OCI-LY7 (cell line): ENCODE results near the gene EXOC6B. TPM values are rescaled to one million over a fixed set of nuclear protein-coding genes. Genes with fewer than 3 reads are reported as not detected.

Experiments used
- BruUV-seq: library from RNA; stranded (reverse); fragments of 400-500 nt; replicated peaks from 2 replicates; lab custom pipeline; 2021; lab: Mats Ljungman, UMichigan
- CTCF ChIA-PET: fragments of 300-600 bp; sonication (Branson Sonifier 250); formaldehyde crosslinking; loops from one replicate; lab custom pipeline; 2022; ENCODE audit warnings: antibody characterized with exemption; ENCODE audit not compliant: unreplicated experiment; lab: Charles Lee
- POLR2A ChIA-PET: fragments of 300-600 bp; sonication (Branson Sonifier 250); formaldehyde crosslinking; loops from one replicate; lab custom pipeline; 2022; ENCODE audit warnings: antibody characterized with exemption; lab: Charles Lee
- DNase-seq: peaks from one replicate; pipeline ENCODE4 v3.0.0-alpha.2; 2015; ENCODE audit warnings: low spot score
- H2AFZ ChIP-seq: fragments of 200-600 bp; sonication (generic), shearing (Covaris generic); 2 replicates; pipeline ENCODE4 v1.6.1; 2014; ENCODE audit warnings: mild to moderate bottlenecking, antibody characterized with exemption, low read length, moderate library complexity
- H3K27ac ChIP-seq: fragments of 200-600 bp; sonication (generic); 2 replicates; pipeline ENCODE4 v1.5.1; 2014; ENCODE audit warnings: mixed run types, low read depth, mild to moderate bottlenecking, moderate library complexity, low read length, inconsistent platforms; ENCODE audit not compliant: poor library complexity, severe bottlenecking
- H3K36me3 ChIP-seq: fragments of 200-600 bp; sonication (generic); 2 replicates; pipeline ENCODE4 v1.6.1; 2014; ENCODE audit warnings: mild to moderate bottlenecking, antibody characterized with exemption, low read length, moderate library complexity, mixed read lengths; ENCODE audit not compliant: insufficient read depth
- H3K4me1 ChIP-seq: fragments of 200-600 bp; sonication (generic); 2 replicates; pipeline ENCODE4 v1.5.1; 2014; ENCODE audit warnings: mild to moderate bottlenecking, low read length; ENCODE audit not compliant: insufficient read depth, poor library complexity, severe bottlenecking
- H3K4me2 ChIP-seq: fragments of 200-600 bp; sonication (generic); 2 replicates; pipeline ENCODE4 v1.6.1; 2014; ENCODE audit warnings: mild to moderate bottlenecking, low read length
- H3K4me3 ChIP-seq: fragments of 200-600 bp; sonication (generic); 2 replicates; pipeline ENCODE4 v1.5.1; 2014; ENCODE audit warnings: mild to moderate bottlenecking, low read depth, low read length; ENCODE audit not compliant: poor library complexity, severe bottlenecking
- H3K79me2 ChIP-seq: fragments of 200-600 bp; sonication (generic); 2 replicates; pipeline ENCODE4 v1.6.1; 2016; ENCODE audit warnings: low read depth, mild to moderate bottlenecking, low read length, moderate library complexity, mixed read lengths; ENCODE audit not compliant: insufficient read depth
- H3K9me2 ChIP-seq: fragments of 200-600 bp; sonication (generic); 2 replicates; pipeline ENCODE4 v1.6.1; 2016; ENCODE audit warnings: mild to moderate bottlenecking, low read length, mixed read lengths; ENCODE audit not compliant: insufficient read depth
- H3K9me3 ChIP-seq: fragments of 200-600 bp; sonication (generic); 2 replicates; pipeline ENCODE4 v1.6.1; 2014; ENCODE audit warnings: mild to moderate bottlenecking, mixed run types, low read length, mixed read lengths
- H4K20me1 ChIP-seq: fragments of 200-600 bp; sonication (generic); 2 replicates; pipeline ENCODE4 v1.6.1; 2014; ENCODE audit warnings: mild to moderate bottlenecking, antibody characterized with exemption, low read length, moderate library complexity, mixed read lengths; ENCODE audit not compliant: insufficient read depth
- EZH2phosphoT487 ChIP-seq: fragments of 200-600 bp; sonication (generic); IDR thresholded peaks from 2 replicates; pipeline ENCODE4 v1.6.1; 2018; ENCODE audit warnings: low read depth, borderline replicate concordance, mild to moderate bottlenecking, mixed run types, antibody characterized with exemption, low read length, moderate library complexity, mixed read lengths
- intact Hi-C: fragments of 100-400 bp; cut with micrococcal nuclease; formaldehyde crosslinking; loops from one replicate; pipeline ENCODE4 v1.10.0; 2022; ENCODE audit not compliant: unreplicated experiment
- total RNA-seq, 2 experiments: library from RNA; depleted of rRNA in 1 of 2; stranded (reverse); fragments of >200 nt in 1 of 2; shearing (Covaris generic) in 1 of 2; gene quantifications; 2 replicates each; pipeline ENCODE4 v1.2.3, GENCODE V29; 2014 to 2022
- TF ChIP-seq, protein P1 (sequence below): fragments of 200-600 bp; sonication (generic); conservative IDR thresholded peaks from 2 replicates; pipeline ENCODE4 v1.5.1; 2014; ENCODE audit warnings: mild to moderate bottlenecking, antibody characterized with exemption, low read length, moderate library complexity, mixed read lengths

The EXOC6B gene
- total RNA-seq, 2 experiments from 2014 or later: 5.1 TPM; not detected in 1

DNA sequence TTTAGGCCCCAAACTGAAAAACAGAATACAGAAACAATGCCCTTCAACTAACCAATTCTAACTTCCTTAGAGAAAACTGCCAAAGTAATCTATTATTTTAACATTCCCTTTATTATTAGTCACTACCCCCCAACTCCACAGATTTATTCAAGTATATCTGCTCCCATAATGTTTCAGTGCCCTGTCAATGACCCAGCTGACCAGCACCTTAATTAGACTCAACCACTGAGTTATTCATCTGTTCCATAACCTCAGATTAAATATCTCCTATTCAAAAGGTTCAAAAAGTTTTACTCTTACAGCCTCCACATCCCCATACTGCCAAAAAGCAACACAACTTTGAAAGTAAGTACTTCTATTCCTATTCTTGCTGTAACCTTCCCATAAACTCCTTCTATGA lies 202.4 kb downstream of the EXOC6B start:
- H2AFZ ChIP-seq: no peak overlapping the region
- H3K9me3 ChIP-seq: no peaks in the 10 kb centered on the region
- DNase-seq: no peak
- H3K36me3 ChIP-seq: no peaks in the 10 kb centered on the region
- CTCF ChIA-PET: no interaction called here
- no TSS peak for BruUV-seq
- H3K27ac ChIP-seq: no peak overlapping the region
- no peaks in the 10 kb centered on the region for H3K4me1 ChIP-seq
- no peak overlapping the region for H3K4me3 ChIP-seq
- TF ChIP-seq, protein P1, sequence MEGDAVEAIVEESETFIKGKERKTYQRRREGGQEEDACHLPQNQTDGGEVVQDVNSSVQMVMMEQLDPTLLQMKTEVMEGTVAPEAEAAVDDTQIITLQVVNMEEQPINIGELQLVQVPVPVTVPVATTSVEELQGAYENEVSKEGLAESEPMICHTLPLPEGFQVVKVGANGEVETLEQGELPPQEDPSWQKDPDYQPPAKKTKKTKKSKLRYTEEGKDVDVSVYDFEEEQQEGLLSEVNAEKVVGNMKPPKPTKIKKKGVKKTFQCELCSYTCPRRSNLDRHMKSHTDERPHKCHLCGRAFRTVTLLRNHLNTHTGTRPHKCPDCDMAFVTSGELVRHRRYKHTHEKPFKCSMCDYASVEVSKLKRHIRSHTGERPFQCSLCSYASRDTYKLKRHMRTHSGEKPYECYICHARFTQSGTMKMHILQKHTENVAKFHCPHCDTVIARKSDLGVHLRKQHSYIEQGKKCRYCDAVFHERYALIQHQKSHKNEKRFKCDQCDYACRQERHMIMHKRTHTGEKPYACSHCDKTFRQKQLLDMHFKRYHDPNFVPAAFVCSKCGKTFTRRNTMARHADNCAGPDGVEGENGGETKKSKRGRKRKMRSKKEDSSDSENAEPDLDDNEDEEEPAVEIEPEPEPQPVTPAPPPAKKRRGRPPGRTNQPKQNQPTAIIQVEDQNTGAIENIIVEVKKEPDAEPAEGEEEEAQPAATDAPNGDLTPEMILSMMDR: no peak
- TF ChIP-seq EZH2phosphoT487: no peak
- no peaks in the 10 kb centered on the region for H3K79me2 ChIP-seq
- no peaks in the 10 kb centered on the region for H4K20me1 ChIP-seq
- H3K9me2 ChIP-seq: no peaks in the 10 kb centered on the region
- POLR2A ChIA-PET: no interaction called here
- no peak overlapping the region for H3K4me2 ChIP-seq
- intact Hi-C loops: no loop called here

DNA sequence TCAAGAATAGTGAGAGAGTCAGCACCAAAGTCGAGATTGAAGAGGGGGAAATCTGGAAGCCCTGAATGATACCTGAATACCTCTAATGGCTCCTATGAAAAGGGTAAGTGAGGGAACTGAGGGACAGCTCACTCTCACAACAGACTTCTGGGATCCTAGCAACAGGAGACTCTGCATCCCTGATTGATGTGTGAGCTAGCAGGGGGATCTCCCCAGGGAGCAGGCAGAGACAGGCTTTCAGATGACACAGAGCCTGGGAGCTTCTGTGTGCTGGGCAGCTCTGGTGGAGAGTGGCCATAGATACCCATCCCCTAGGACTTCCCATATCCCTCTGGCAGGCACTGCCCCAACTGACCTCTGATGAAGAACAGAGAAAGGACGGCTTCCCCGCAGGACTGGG lies 206.2 kb downstream of the EXOC6B start:
- POLR2A ChIA-PET: no interaction called here
- no peaks in the 10 kb centered on the region for H3K9me2 ChIP-seq
- H2AFZ ChIP-seq: no peak overlapping the region
- no TSS peak for BruUV-seq
- CTCF ChIA-PET: no interaction called here
- H3K79me2 ChIP-seq: no peaks in the 10 kb centered on the region
- no peak for DNase-seq
- H3K9me3 ChIP-seq: no peaks in the 10 kb centered on the region
- H4K20me1 ChIP-seq: no peaks in the 10 kb centered on the region
- no peak overlapping the region for H3K27ac ChIP-seq
- TF ChIP-seq, protein P1: no peak
- no peak for TF ChIP-seq EZH2phosphoT487
- no peak overlapping the region for H3K4me2 ChIP-seq
- no peak overlapping the region for H3K4me3 ChIP-seq
- intact Hi-C loops: no loop called here
- H3K36me3 ChIP-seq: no peaks in the 10 kb centered on the region
- no peaks in the 10 kb centered on the region for H3K4me1 ChIP-seq

DNA sequence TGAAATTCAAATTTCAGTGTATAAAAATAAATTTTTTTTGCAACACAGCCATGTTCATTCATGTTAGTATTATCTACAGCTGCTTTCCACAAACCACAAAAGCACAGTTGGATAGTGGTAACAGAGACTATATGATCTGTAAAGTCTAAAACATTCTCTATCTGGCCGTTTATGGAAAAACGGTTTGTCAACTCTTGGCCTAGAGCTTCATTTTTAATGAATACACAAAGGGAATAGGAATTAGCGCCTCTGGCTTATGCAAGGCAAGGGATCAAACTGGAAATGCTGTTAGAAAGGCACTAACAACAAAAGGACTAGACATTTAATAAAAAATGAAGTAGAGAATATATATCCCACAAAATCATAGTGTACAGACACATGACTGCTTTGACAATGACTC lies 211.9 kb downstream of the EXOC6B start:
- H3K4me2 ChIP-seq: no peak overlapping the region
- H3K4me3 ChIP-seq: no peak overlapping the region
- H3K27ac ChIP-seq: no peak overlapping the region
- no TSS peak for BruUV-seq
- TF ChIP-seq EZH2phosphoT487: no peak
- TF ChIP-seq, protein P1: no peak
- POLR2A ChIA-PET: interaction anchor here (0.5 kb wide), 1 partner anchor 116 kb away, joined by 3 read pairs; no protein-coding TSS in a partner anchor
- no peak overlapping the region for H2AFZ ChIP-seq
- H3K9me2 ChIP-seq: 0 out of 2 replicates have a peak, but pooled peaks cover 4% of the 10 kb centered on the region
- H3K36me3 ChIP-seq: no peaks in the 10 kb centered on the region
- intact Hi-C loops: no loop called here
- H3K79me2 ChIP-seq: no peaks in the 10 kb centered on the region
- CTCF ChIA-PET: no interaction called here
- DNase-seq: no peak
- no peaks in the 10 kb centered on the region for H4K20me1 ChIP-seq
- H3K9me3 ChIP-seq: no peaks in the 10 kb centered on the region
- H3K4me1 ChIP-seq: no peaks in the 10 kb centered on the region
